K562 (cell line): ENCODE data around the gene CYBRD1. TPM values are rescaled to one million over a fixed set of nuclear protein-coding genes. Genes with fewer than 3 reads are reported as not detected.

ENCODE experiments used
- ARID1B ChIP-seq: fragments of 450-650 bp; IDR thresholded peaks from 2 replicates; pipeline ENCODE4 v1.6.1; 2016; ENCODE audit warnings: antibody characterized with exemption, mild to moderate bottlenecking, inconsistent platforms
- BACH1 ChIP-seq: fragments of 200-800 bp; sonication (Bioruptor generic); IDR thresholded peaks from 2 replicates; pipeline ENCODE4 v1.6.1; 2016; ENCODE audit warnings: missing genetic modification characterization, missing compliant biosample characterization
- CBFA2T2 ChIP-seq: fragments of 450-650 bp; conservative IDR thresholded peaks from 2 replicates; pipeline ENCODE4 v1.6.1; 2017; ENCODE audit warnings: mild to moderate bottlenecking
- CEBPG ChIP-seq, 3 experiments: fragments of 200-800 bp in 1 of 3; sonication (Bioruptor generic) in 1 of 3; sonication (generic) in 1 of 3; formaldehyde crosslinking in 1 of 3; IDR thresholded peaks in 2 of 3; conservative IDR thresholded peaks in 1 of 3; 2 replicates each; pipeline versions ENCODE4 v1.6.1 to v1.8.0; 2016 to 2022; ENCODE audit warnings: missing compliant biosample characterization in 2 of 3, missing genetic modification characterization in 2 of 3, mild to moderate bottlenecking in 1 of 3, missing genetic modification reagents in 1 of 3
- ETV6 ChIP-seq, 3 experiments: fragments of 150-350 bp in 1 of 3; sonication (generic) in 1 of 3; formaldehyde crosslinking in 1 of 3; IDR thresholded peaks; 2 replicates each; pipeline versions ENCODE4 v1.6.1 to v1.8.0; 2014 to 2022; ENCODE audit warnings: borderline replicate concordance in 2 of 3, low read depth in 2 of 3, antibody characterized with exemption in 1 of 3, low read length in 1 of 3, mild to moderate bottlenecking in 1 of 3, missing genetic modification reagents in 1 of 3
- FOSL1 ChIP-seq: fragments of 200-800 bp; sonication (Bioruptor generic); conservative IDR thresholded peaks from 2 replicates; pipeline ENCODE4 v1.6.1; 2016; ENCODE audit warnings: missing genetic modification characterization, missing compliant biosample characterization
- GABPA ChIP-seq: fragments of 200-800 bp; sonication (Bioruptor generic); conservative IDR thresholded peaks from 2 replicates; pipeline ENCODE4 v1.6.1; 2016; ENCODE audit warnings: low read depth, missing genetic modification characterization, missing compliant biosample characterization
- HIVEP1 ChIP-seq: fragments of 250-450 bp; sonication (Bioruptor Pico); IDR thresholded peaks from 2 replicates; pipeline ENCODE4 v1.4.0; 2020; ENCODE audit warnings: mild to moderate bottlenecking
- MCM5 ChIP-seq: fragments of 450-650 bp; IDR thresholded peaks from 2 replicates; pipeline ENCODE4 v1.6.1; 2016; ENCODE audit warnings: low read depth
- MECOM ChIP-seq: fragments of 250-450 bp; sonication (Bioruptor Pico); IDR thresholded peaks from 2 replicates; pipeline ENCODE4 v1.8.0; 2022; ENCODE audit warnings: inconsistent platforms
- PCBP1 ChIP-seq: fragments of 200-400 bp; formaldehyde crosslinking; IDR thresholded peaks from 2 replicates; pipeline ENCODE4 v1.6.1; 2018; ENCODE audit warnings: mild to moderate bottlenecking, low read depth, low read length; ENCODE audit not compliant: poor library complexity, severe bottlenecking
- PYGO2 ChIP-seq: fragments of 450-650 bp; IDR thresholded peaks from 2 replicates; pipeline ENCODE4 v1.6.1; 2016; ENCODE audit warnings: mild to moderate bottlenecking, missing genetic modification characterization, moderate library complexity, missing compliant biosample characterization
- RBFOX2 ChIP-seq: fragments of 200-400 bp; formaldehyde crosslinking; IDR thresholded peaks from 2 replicates; pipeline ENCODE4 v1.6.1; 2017; ENCODE audit warnings: low read depth, mild to moderate bottlenecking, low read length, moderate library complexity
- RCOR1 ChIP-seq, 2 experiments: IDR thresholded peaks; 2 replicates each; pipeline ENCODE4 v1.6.1; 2012; ENCODE audit warnings: low read depth in 2 of 2, low read length in 2 of 2, borderline replicate concordance in 1 of 2, improper control_type of control experiment in 1 of 2
- SIX5 ChIP-seq, 2 experiments: IDR thresholded peaks; 2 replicates each; pipeline ENCODE4 v1.6.1; 2011; ENCODE audit warnings: low read length in 2 of 2, borderline replicate concordance in 1 of 2, low read depth in 1 of 2, mild to moderate bottlenecking in 1 of 2, moderate library complexity in 1 of 2; ENCODE audit not compliant: insufficient read depth in 1 of 2
- TFAM ChIP-seq: fragments of 250-450 bp; sonication (Bioruptor Pico); conservative IDR thresholded peaks from 2 replicates; pipeline ENCODE4 v1.5.0; 2021; ENCODE audit warnings: mild to moderate bottlenecking, moderate library complexity
- TFAP4 ChIP-seq: sonication (generic); formaldehyde crosslinking; IDR thresholded peaks from 2 replicates; pipeline ENCODE4 v1.8.0; 2022; ENCODE audit warnings: missing genetic modification reagents, mild to moderate bottlenecking, moderate library complexity, borderline replicate concordance
- ZBTB11 ChIP-seq, 3 experiments: fragments of 200-800 bp in 1 of 3; fragments of 250-450 bp in 1 of 3; fragments of 450-650 bp in 1 of 3; sonication (Bioruptor Pico) in 1 of 3; sonication (Bioruptor generic) in 1 of 3; formaldehyde crosslinking in 1 of 3; IDR thresholded peaks; 2 replicates each; pipeline versions ENCODE4 v1.6.1 to v1.8.0; 2016 to 2022; ENCODE audit warnings: mild to moderate bottlenecking in 2 of 3, missing genetic modification characterization in 2 of 3, missing compliant biosample characterization in 1 of 3, moderate library complexity in 1 of 3
- ZFPM2 ChIP-seq: fragments of 250-450 bp; sonication (Bioruptor Pico); IDR thresholded peaks from 2 replicates; pipeline ENCODE4 v1.5.1; 2022; ENCODE audit warnings: mild to moderate bottlenecking
- ZKSCAN3 ChIP-seq: fragments of 250-450 bp; sonication (Bioruptor Pico); IDR thresholded peaks from 2 replicates; pipeline ENCODE4 v1.4.0; 2020
- ZNF133 ChIP-seq: fragments of 250-450 bp; sonication (Bioruptor Pico); IDR thresholded peaks from 2 replicates; pipeline ENCODE4 v1.4.0; 2020; ENCODE audit warnings: mild to moderate bottlenecking
- ZNF263 ChIP-seq: sonication (generic); formaldehyde crosslinking; IDR thresholded peaks from 2 replicates; pipeline ENCODE4 v1.8.0; 2022; ENCODE audit warnings: mild to moderate bottlenecking, missing genetic modification reagents, borderline replicate concordance
- polyA plus RNA-seq, 8 experiments: library from polyadenylated mRNA; depleted of rRNA in 4 of 8; stranded (reverse) in 5 of 8; unstranded in 3 of 8; fragments of >200 nt; fragmentation: Nextera tagmentation in 2 of 8; fragmentation: Illumina TruSeq in 1 of 8; extraction: Ambion mirVana in 2 of 8; extraction: Trizol in 1 of 8; gene quantifications; 2 replicates each; pipeline versions ENCODE4 v1.2.1 to v1.2.3, GENCODE V29; 2011 to 2014; ENCODE audit warnings: inconsistent platforms in 1 of 8, missing spikeins in 1 of 8
- total RNA-seq, 7 experiments: library from RNA; depleted of rRNA in 6 of 7; stranded (reverse); fragments of >200 nt in 6 of 7; fragmentation: Illumina TruSeq in 2 of 7; extraction: Trizol in 2 of 7; gene quantifications; 2 replicates each; pipeline versions ENCODE4 v1.2.1 to v1.2.3, GENCODE V29; 2011 to 2021; ENCODE audit warnings: low replicate concordance in 1 of 7

CYBRD1 gene
- total and polyA plus RNA-seq, 9 of the 15 experiments (the other 6 are each of a cell fraction or from before 2014, with no cell fraction given): 9.6 to 22.4 (median 15.6) TPM

- TF ChIP-seq SIX5 (IDR thresholded peaks at IDR 0.05; ENCODE audit: borderline replicate concordance in 1 of 2, insufficient read depth in 1 of 2, low read depth in 1 of 2, low read length in 2 of 2): no peak
- TF ChIP-seq ZKSCAN3 (CRISPR knock-in tag): no peak
- TF ChIP-seq TFAM: no peak
- TF ChIP-seq ETV6 (IDR thresholded peaks at IDR 0.05; ENCODE audit: borderline replicate concordance in 1 of 2, low read depth in 2 of 2, low read length in 1 of 2): no peak
- no peak for TF ChIP-seq ETV6 (CRISPR knock-in tag; IDR thresholded peaks at IDR 0.05; ENCODE audit: borderline replicate concordance)
- TF ChIP-seq BACH1 (tag): peak; percentile 60; the same call in 1 of the 2 replicates
- peak in 1 of 2 experiments; percentile 49; a peak in 1 of 4 replicates for TF ChIP-seq RCOR1 (IDR thresholded peaks at IDR 0.05; ENCODE audit: borderline replicate concordance in 1 of 2, low read depth in 2 of 2, low read length in 2 of 2)
- 0 out of 2 replicates have a peak, but pooled peaks have one; percentile 83 for TF ChIP-seq MECOM (CRISPR knock-in tag)
- TF ChIP-seq ZFPM2 (CRISPR knock-in tag): no peak
- TF ChIP-seq ZNF133: no peak
- TF ChIP-seq ZNF263 (CRISPR knock-in tag): no peak
- TF ChIP-seq PYGO2 (tag): peak; percentile 34; the same call in 1 of the 2 replicates
- no peak for TF ChIP-seq PCBP1
- TF ChIP-seq GABPA (tag): peak; percentile 46
- TF ChIP-seq ARID1B: peak; percentile 52; the same call in 1 of the 2 replicates
- peak; percentile 38; the same call in 1 of the 2 replicates for TF ChIP-seq FOSL1 (tag)
- 0 out of 2 replicates have a peak, but pooled peaks have one; percentile 39 for TF ChIP-seq TFAP4 (CRISPR knock-in tag)
- TF ChIP-seq HIVEP1 (CRISPR knock-in tag): no peak
- TF ChIP-seq CBFA2T2: peak; percentile 48
- peak; percentile 53; the same call in 1 of the 2 replicates for TF ChIP-seq CEBPG (CRISPR knock-in tag; IDR thresholded peaks at IDR 0.05)
- 0 out of 4 replicates have a peak, but pooled peaks of 1 of the 2 experiments have one; percentile 5 for TF ChIP-seq CEBPG (tag; conservative IDR thresholded peaks at IDR 0.05 in 1 of 2, IDR thresholded peaks at IDR 0.05 in 1 of 2)
- 0 out of 6 replicates have a peak, but pooled peaks of 1 of the 3 experiments have one; percentile 59 for TF ChIP-seq ZBTB11 (CRISPR knock-in tag; IDR thresholded peaks at IDR 0.05)
- no peak for TF ChIP-seq MCM5
- no peak for TF ChIP-seq RBFOX2
Measured at GRCh38 chr2:171521361-171522051, 768 bp upstream of the CYBRD1 start (continued).
